Keratinocyte (primary cell): ENCODE measurements around the gene KCNT2. TPM values are rescaled to one million over a fixed set of nuclear protein-coding genes. Genes with fewer than 3 reads are reported as not detected.

Experiments used
- DNase-seq: peaks from one replicate; pipeline ENCODE4 v3.0.0-alpha.2; 2011; ENCODE audit warnings: low read depth, missing footprints, low spot score
- FAIRE-seq: peaks from 2 replicates; lab custom pipeline; 2011; peaks lifted over from hg19 to GRCh38; lab: Jason Lieb, UNC
- H2AFZ ChIP-seq: 2 replicates; pipeline ENCODE4 v1.6.0; 2012; ENCODE audit warnings: low read length, control low read depth, inconsistent platforms; ENCODE audit not compliant: control insufficient read depth
- H3K27ac ChIP-seq: 2 replicates; pipeline ENCODE4 v1.5.1; 2011; ENCODE audit warnings: low read length; ENCODE audit not compliant: control insufficient read depth, insufficient read depth
- H3K27me3 ChIP-seq: 3 replicates; pipeline ENCODE4 v1.6.0; 2011; ENCODE audit warnings: low read length; ENCODE audit not compliant: control insufficient read depth, insufficient read depth; ENCODE audit errors: extremely low read depth
- H3K36me3 ChIP-seq, 2 experiments: 2 replicates in 1 of 2; 3 replicates in 1 of 2; pipeline ENCODE4 v1.5.1; 2011; ENCODE audit warnings: low read length in 2 of 2, mild to moderate bottlenecking in 1 of 2; ENCODE audit not compliant: control insufficient read depth in 2 of 2, insufficient read depth in 2 of 2; ENCODE audit errors: extremely low read depth in 1 of 2
- H3K4me1 ChIP-seq: 3 replicates; pipeline ENCODE4 v1.5.1; 2011; ENCODE audit warnings: low read length; ENCODE audit not compliant: control insufficient read depth, insufficient read depth; ENCODE audit errors: extremely low read depth
- H3K4me2 ChIP-seq: 3 replicates; pipeline ENCODE4 v1.6.0; 2011; ENCODE audit warnings: low read depth, low read length; ENCODE audit not compliant: control insufficient read depth, insufficient read depth; ENCODE audit errors: extremely low read depth
- H3K4me3 ChIP-seq, 3 experiments: fragments of 200-600 bp in 1 of 3; sonication (generic) in 1 of 3; 2 replicates in 2 of 3; 3 replicates in 1 of 3; pipeline ENCODE4 v1.5.1; 2011 to 2016; ENCODE audit warnings: low read length in 3 of 3, mild to moderate bottlenecking in 3 of 3, control low read depth in 2 of 3, inconsistent platforms in 1 of 3, low read depth in 1 of 3, mixed read lengths in 1 of 3, mixed run types in 1 of 3, moderate library complexity in 1 of 3; ENCODE audit not compliant: control insufficient read depth in 2 of 3, insufficient read depth in 2 of 3; ENCODE audit errors: extremely low read depth in 1 of 3
- H3K79me2 ChIP-seq: 2 replicates; pipeline ENCODE4 v1.6.0; 2012; ENCODE audit warnings: low read length; ENCODE audit not compliant: control insufficient read depth, insufficient read depth
- H3K9ac ChIP-seq: 3 replicates; pipeline ENCODE4 v1.6.0; 2011; ENCODE audit warnings: low read length; ENCODE audit not compliant: control insufficient read depth, insufficient read depth; ENCODE audit errors: extremely low read depth
- H3K9me1 ChIP-seq: 3 replicates; pipeline ENCODE4 v1.6.0; 2011; ENCODE audit warnings: low read length; ENCODE audit not compliant: control insufficient read depth, insufficient read depth; ENCODE audit errors: extremely low read depth
- H3K9me3 ChIP-seq: 2 replicates; pipeline ENCODE4 v1.5.1; 2012; ENCODE audit warnings: low read depth, low read length; ENCODE audit not compliant: control insufficient read depth
- H4K20me1 ChIP-seq: 3 replicates; pipeline ENCODE4 v1.6.0; 2011; ENCODE audit warnings: low read length; ENCODE audit not compliant: control insufficient read depth, insufficient read depth; ENCODE audit errors: extremely low read depth
- EZH2 ChIP-seq: IDR thresholded peaks from one replicate; pipeline ENCODE4 v1.6.1; 2012; ENCODE audit warnings: inconsistent platforms, mild to moderate bottlenecking, low read length, moderate library complexity
- dilution Hi-C: fragments of 300-500 bp; cut with MboI; formaldehyde crosslinking; loops from one replicate; pipeline ENCODE4 v1.7.0; 2020; ENCODE audit warnings: low sequenced_read_pairs; ENCODE audit not compliant: extremely low pct_ligation_motif_present
- polyA plus RNA-seq, 5 experiments: library from polyadenylated mRNA; depleted of rRNA in 3 of 5; stranded (reverse) in 3 of 5; stranded (forward) in 1 of 5; unstranded in 1 of 5; fragments of >200 nt; gene quantifications; 1 replicate in 1 of 5; 2 replicates in 3 of 5; 3 replicates in 1 of 5; pipeline versions ENCODE4 v1.2.1 to v1.2.3, GENCODE V29; 2011 to 2012; ENCODE audit warnings: missing spikeins in 2 of 5, low read depth in 1 of 5, low replicate concordance in 1 of 5
- TF ChIP-seq, protein P1 (sequence below), 3 experiments: IDR thresholded peaks in 1 of 3; conservative IDR thresholded peaks in 1 of 3; optimal IDR thresholded peaks in 1 of 3; 2 replicates in 2 of 3; 3 replicates in 1 of 3; pipeline versions ENCODE3 to v1.5.1; 2011; ENCODE audit warnings: low read length in 3 of 3, mild to moderate bottlenecking in 3 of 3, moderate library complexity in 2 of 3, control low read depth in 1 of 3, inconsistent platforms in 1 of 3; ENCODE audit not compliant: insufficient read depth in 2 of 3; ENCODE audit errors: extremely low read depth in 1 of 3

Gene KCNT2
- polyA plus RNA-seq, 1 donor (not counting 4 experiments of a cell fraction or from before 2014, with no cell fraction given), result not detected

DNA sequence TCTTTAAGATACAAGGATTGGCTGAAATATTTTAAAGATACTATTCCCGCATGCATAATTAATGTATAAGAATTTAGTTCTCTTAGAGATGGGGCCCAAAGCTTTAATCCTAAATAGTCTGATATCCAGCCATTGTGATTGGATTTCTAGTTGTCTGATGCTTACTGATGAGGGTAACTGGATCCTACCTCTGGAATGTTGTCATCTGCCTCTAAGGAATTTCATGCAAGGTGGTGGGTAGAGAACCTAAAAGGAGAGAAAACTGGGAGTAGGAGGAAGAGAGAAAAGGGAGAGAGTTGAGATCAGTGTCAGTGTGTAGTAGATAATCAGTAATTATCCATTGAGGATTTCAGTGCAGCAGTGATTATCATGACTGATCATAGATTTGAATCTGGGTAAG lies 295.5 kb downstream of the KCNT2 start:
- no peak overlapping the region for H3K4me2 ChIP-seq
- no peak overlapping the region for H3K4me3 ChIP-seq
- H3K9ac ChIP-seq, result no peak overlapping the region
- no peaks in the 10 kb centered on the region for H4K20me1 ChIP-seq
- no peaks in the 10 kb centered on the region for H3K79me2 ChIP-seq
- no peaks in the 10 kb centered on the region for H3K27me3 ChIP-seq
- DNase-seq, result no peak
- no peak for FAIRE-seq
- no peaks in the 10 kb centered on the region for H3K9me1 ChIP-seq
- H3K9me3 ChIP-seq, result no peaks in the 10 kb centered on the region
- no peak overlapping the region for H3K27ac ChIP-seq
- no peaks in the 10 kb centered on the region for H3K4me1 ChIP-seq
- H2AFZ ChIP-seq, result no peak overlapping the region
- dilution Hi-C loops, result no loop called here
- H3K36me3 ChIP-seq, result no peaks in the 10 kb centered on the region
- TF ChIP-seq, protein P1, sequence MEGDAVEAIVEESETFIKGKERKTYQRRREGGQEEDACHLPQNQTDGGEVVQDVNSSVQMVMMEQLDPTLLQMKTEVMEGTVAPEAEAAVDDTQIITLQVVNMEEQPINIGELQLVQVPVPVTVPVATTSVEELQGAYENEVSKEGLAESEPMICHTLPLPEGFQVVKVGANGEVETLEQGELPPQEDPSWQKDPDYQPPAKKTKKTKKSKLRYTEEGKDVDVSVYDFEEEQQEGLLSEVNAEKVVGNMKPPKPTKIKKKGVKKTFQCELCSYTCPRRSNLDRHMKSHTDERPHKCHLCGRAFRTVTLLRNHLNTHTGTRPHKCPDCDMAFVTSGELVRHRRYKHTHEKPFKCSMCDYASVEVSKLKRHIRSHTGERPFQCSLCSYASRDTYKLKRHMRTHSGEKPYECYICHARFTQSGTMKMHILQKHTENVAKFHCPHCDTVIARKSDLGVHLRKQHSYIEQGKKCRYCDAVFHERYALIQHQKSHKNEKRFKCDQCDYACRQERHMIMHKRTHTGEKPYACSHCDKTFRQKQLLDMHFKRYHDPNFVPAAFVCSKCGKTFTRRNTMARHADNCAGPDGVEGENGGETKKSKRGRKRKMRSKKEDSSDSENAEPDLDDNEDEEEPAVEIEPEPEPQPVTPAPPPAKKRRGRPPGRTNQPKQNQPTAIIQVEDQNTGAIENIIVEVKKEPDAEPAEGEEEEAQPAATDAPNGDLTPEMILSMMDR (optimal IDR thresholded peaks at IDR 0.05 in 1 of 3, IDR thresholded peaks at IDR 0.05 in 1 of 3, conservative IDR thresholded peaks at IDR 0.05 in 1 of 3; ENCODE audit: extremely low read depth in 1 of 3, insufficient read depth in 2 of 3, low read length in 3 of 3), result no peak
- no peak for TF ChIP-seq EZH2

DNA sequence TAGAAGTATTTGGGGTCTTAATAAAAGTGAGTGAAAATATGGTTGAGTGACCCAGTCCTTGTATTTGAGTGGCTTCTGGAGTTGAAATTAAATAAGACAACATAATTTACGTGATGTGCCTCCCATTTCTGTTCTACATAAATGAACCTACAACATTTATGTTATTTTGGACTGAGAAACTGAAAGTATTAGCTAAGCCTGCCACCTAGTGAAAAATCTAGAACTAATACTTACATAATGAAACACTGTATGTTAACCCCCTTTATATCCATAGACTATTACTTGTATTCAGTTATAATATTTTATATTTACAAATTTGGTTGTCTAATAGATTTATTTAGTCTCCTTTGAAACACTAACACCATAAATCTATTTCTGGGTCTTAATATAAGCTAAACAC lies 298.9 kb downstream of the KCNT2 start:
- Histone ChIP-seq H3K79me2 (no peaks in the 10 kb centered on the region), H3K4me3 (no peak overlapping the region), H3K9ac (no peak overlapping the region), H3K27me3 (no peaks in the 10 kb centered on the region), H2AFZ (no peak overlapping the region), H3K4me1 (no peaks in the 10 kb centered on the region), H3K27ac (no peak overlapping the region), H3K36me3 (no peaks in the 10 kb centered on the region), H3K9me3 (no peaks in the 10 kb centered on the region), H3K9me1 (no peaks in the 10 kb centered on the region), H4K20me1 (no peaks in the 10 kb centered on the region), H3K4me2 (no peak overlapping the region)
- dilution Hi-C loops, result no loop called here
- DNase-seq (no peak), FAIRE-seq (no peak)
- TF ChIP-seq, protein P1 (optimal IDR thresholded peaks at IDR 0.05 in 1 of 3, IDR thresholded peaks at IDR 0.05 in 1 of 3, conservative IDR thresholded peaks at IDR 0.05 in 1 of 3; ENCODE audit: extremely low read depth in 1 of 3, insufficient read depth in 2 of 3, low read length in 3 of 3), result peak in 1 of 3 experiments; percentile 15
- TF ChIP-seq EZH2, result no peak
